Activated T-cell treated with anti-CD3 and anti-CD28 coated beads, Interleukin-2, amount 50 U/mL, for 72 hours (primary cell): ENCODE data around the gene TUBB1. TPM values are rescaled to one million over a fixed set of nuclear protein-coding genes. Genes with fewer than 3 reads are reported as not detected.
A peak's percentile ranks its signal among the peaks of the same experiment; 100 is the strongest.

ENCODE experiments used
- ATAC-seq, 2 donors: fragments of 150-1000 bp; cut with Tn5 transposase; replicated peaks in 1 of 2; 2 replicates each; pipeline ENCODE4 v1.10.0; 2021; ENCODE audit warnings: moderate library complexity in 2 of 2, mild to moderate bottlenecking in 1 of 2
- DNase-seq, 2 donors: peaks; one replicate each; pipeline ENCODE4 v3.0.0; 2021 to 2022; ENCODE audit warnings: mixed read lengths in 1 of 2
- H3K27ac Mint-ChIP-seq: one replicate; pipeline ENCODE4 v1.8.0; 2022; ENCODE audit warnings: mild to moderate bottlenecking, moderate library complexity, mixed read lengths
- H3K27me3 Mint-ChIP-seq: one replicate; pipeline ENCODE4 v1.8.0; 2022; ENCODE audit warnings: low read depth, mixed read lengths
- H3K36me3 Mint-ChIP-seq, 2 donors: one replicate each; pipeline ENCODE4 v1.8.0; 2022; ENCODE audit warnings: mixed read lengths in 2 of 2, mild to moderate bottlenecking in 1 of 2; ENCODE audit not compliant: insufficient read depth in 2 of 2
- H3K4me1 Mint-ChIP-seq: one replicate; pipeline ENCODE4 v1.8.0; 2022; ENCODE audit warnings: low read depth, mixed read lengths
- H3K4me3 Mint-ChIP-seq, 2 donors: one replicate each; pipeline ENCODE4 v1.8.0; 2022; ENCODE audit warnings: mild to moderate bottlenecking in 2 of 2, mixed read lengths in 2 of 2, moderate library complexity in 2 of 2
- H3K9me3 Mint-ChIP-seq, 2 donors: one replicate each; pipeline ENCODE4 v1.8.0; 2022; ENCODE audit warnings: mixed read lengths in 2 of 2
- total RNA-seq, 2 donors: library from RNA; stranded (reverse); gene quantifications; one replicate each; pipeline ENCODE4 v1.2.3, GENCODE V29; 2022

The TUBB1 gene
- not detected for total RNA-seq

DNA sequence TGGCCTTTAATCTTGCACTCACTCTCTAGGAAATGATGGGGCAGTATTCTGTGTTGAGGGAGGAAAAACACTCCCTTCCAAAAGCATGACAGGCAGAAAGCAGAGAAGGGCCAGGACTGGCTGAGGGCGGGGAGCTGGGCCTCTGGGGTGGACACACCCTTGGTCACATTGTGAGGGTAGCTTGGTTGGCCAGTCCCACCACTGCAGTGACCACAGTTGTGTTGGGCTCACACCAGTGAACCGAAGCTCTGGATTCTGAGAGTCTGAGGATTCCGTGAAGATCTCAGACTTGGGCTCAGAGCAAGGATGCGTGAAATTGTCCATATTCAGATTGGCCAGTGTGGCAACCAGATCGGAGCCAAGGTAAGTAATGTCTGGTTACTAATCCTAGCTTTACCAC lies at the start of gene TUBB1:
Gene TUBB1, plus strand, starts transcription at position 213 of the 400 bp plus-strand sequence. Its CDS starts 94 bp downstream, at position 307.
- DNase-seq (no peak), ATAC-seq (no peak)
- H3K9me3 Mint-ChIP-seq, result no peaks in the 10 kb centered on the region
- H3K27ac Mint-ChIP-seq, result no peak within 1 kb of the TSS
- peaks cover 38% of the 10 kb centered on the region for H3K4me1 Mint-ChIP-seq
- peaks cover 0 to 6% of the 10 kb centered on the region in 2 donors for H3K36me3 Mint-ChIP-seq
- no peak within 1 kb of the TSS for H3K4me3 Mint-ChIP-seq
- no peaks in the 10 kb centered on the region for H3K27me3 Mint-ChIP-seq

DNA sequence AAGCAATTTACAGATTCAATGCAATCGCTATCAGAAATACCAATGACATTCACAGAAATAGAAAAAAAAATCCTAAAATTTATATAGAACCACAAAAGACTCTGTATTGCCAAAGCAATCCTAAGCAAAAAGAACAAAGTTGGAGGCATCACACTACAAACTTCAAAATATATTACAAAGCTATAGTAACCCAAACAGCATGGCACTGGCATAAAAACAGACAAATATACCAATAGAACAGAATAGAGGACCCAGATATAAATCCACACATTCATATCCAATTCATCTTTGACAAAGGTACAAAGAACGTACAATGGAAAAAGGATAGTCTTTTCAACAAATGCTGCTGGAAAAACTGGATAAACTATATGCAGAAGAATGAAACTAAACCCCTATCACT lies 49.8 kb upstream of the TUBB1 start:
- DNase-seq (no peak), ATAC-seq (no peak)
- Mint-ChIP-seq H3K27me3 (peaks cover 15% of the 10 kb centered on the region), H3K36me3 (peaks cover 2 to 3% of the 10 kb centered on the region in 2 donors), H3K9me3 (peaks cover 0 to 1% of the 10 kb centered on the region in 2 donors), H3K4me1 (no peaks in the 10 kb centered on the region), H3K27ac (no peak overlapping the region), H3K4me3 (no peak overlapping the region)

- no peak overlapping the region for H3K27ac Mint-ChIP-seq
- peaks cover 15% of the 10 kb centered on the region for H3K27me3 Mint-ChIP-seq
- no peaks in the 10 kb centered on the region for H3K4me1 Mint-ChIP-seq
- H3K4me3 Mint-ChIP-seq, result no peak overlapping the region
- DNase-seq, result no peak
- ATAC-seq, result no peak
- peaks cover 2 to 4% of the 10 kb centered on the region in 2 donors for H3K36me3 Mint-ChIP-seq
- H3K9me3 Mint-ChIP-seq, result peaks cover 0 to 1% of the 10 kb centered on the region in 2 donors
These were observed 49.1 kb upstream of the TUBB1 start for GRCh38 chr20:58970146-58970545.

DNA sequence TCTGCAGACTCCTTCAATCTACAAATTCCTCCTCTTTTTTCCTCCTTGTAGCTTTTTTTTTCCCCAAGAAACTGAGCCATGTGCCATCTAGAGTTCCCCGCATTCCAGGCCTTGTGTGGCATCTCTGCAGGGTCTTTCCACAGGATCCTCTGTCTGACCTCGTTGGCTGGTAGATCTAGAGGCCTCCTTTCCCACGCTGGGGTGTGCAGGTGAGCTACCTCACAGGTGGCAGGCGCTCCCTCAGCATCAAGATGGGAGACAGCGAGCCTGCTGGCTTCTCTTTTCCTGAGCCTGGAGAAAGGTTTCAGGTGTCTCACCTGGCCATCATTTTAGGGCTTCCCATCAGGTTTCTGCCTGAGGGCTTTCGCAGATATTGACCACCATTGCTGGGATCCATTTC lies 47.8 kb upstream of the TUBB1 start:
- H3K9me3 Mint-ChIP-seq, result peaks cover 0 to 1% of the 10 kb centered on the region in 2 donors
- peaks cover 6% of the 10 kb centered on the region for H3K4me1 Mint-ChIP-seq
- peaks cover 10% of the 10 kb centered on the region for H3K27me3 Mint-ChIP-seq
- no peak overlapping the region for H3K4me3 Mint-ChIP-seq
- H3K36me3 Mint-ChIP-seq, result peaks cover 2 to 4% of the 10 kb centered on the region in 2 donors
- no peak for ATAC-seq
- DNase-seq, result no peak
- H3K27ac Mint-ChIP-seq, result no peak overlapping the region

DNA sequence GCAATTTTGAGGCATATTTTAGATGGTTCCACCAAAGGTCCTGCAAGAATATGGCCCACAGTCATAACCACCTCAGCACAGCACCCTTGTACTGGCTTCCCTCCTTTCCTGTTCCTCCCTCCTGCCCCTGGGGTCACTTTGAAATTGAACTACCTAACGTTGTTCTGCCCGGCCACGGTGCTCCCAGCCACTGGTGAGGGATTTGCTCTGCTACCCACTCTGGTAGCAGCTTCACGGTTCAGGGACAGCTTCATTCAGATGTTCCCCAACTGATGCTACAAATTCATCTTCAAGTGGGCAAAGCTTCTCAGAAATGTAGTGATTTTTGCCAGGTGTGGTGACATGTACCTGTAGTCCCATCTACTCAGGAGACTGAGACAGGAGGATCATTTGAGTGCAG lies 46.0 kb upstream of the TUBB1 start:
- Mint-ChIP-seq H3K9me3 (peaks cover 0 to 1% of the 10 kb centered on the region in 2 donors), H3K4me1 (peaks cover 11% of the 10 kb centered on the region), H3K36me3 (peaks cover 4% of the 10 kb centered on the region in 2 donors), H3K27ac (no peak overlapping the region), H3K4me3 (no peak overlapping the region), H3K27me3 (peaks cover 10% of the 10 kb centered on the region)
- DNase-seq, result no peak
- ATAC-seq, result no peak

DNA sequence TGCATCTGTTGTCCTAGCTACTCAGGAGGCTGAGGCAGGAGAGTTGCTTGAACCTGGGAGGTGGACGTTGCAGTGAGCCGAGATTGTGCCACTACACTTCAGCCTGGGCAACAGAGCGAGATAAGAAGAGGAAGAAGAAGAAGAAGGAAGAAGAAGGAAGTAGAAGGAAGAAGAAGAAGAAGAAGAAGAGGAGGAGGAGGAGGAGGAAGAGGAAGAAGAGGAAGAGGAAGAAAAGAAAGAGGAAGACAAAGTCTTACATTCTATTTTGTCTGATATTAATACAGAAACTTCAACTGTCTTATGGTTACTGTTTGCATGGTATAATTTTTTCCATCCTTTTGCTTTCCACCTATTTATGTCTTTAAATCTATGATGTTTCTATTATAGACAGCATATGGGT lies 45.4 kb upstream of the TUBB1 start:
- Mint-ChIP-seq H3K4me3 (no peak overlapping the region), H3K27me3 (peaks cover 10% of the 10 kb centered on the region), H3K27ac (no peak overlapping the region), H3K4me1 (peaks cover 11% of the 10 kb centered on the region), H3K36me3 (peaks cover 4% of the 10 kb centered on the region in 2 donors), H3K9me3 (peaks cover 0 to 1% of the 10 kb centered on the region in 2 donors)
- DNase-seq (no peak), ATAC-seq (no peak)

DNA sequence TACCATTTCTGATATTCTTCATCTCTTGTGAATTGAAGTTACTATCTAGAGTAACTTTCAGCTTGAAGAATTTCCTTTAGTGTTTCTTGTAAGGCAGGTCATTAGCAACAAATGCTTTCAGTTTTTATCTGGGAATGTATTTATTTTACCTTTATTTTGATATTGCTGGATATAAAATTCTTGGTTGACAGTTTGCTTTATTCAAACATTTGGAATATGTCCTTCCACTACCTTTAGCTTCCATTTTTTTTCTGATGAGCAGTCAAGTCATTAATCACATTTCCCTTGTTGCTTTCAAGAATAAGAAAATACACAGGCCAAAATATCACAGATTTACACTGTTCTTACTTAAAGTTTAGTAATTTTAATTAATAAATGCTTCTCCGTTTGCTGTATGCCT lies 43.9 kb upstream of the TUBB1 start:
- ATAC-seq (no peak), DNase-seq (no peak)
- Mint-ChIP-seq H3K27ac (no peak overlapping the region), H3K9me3 (peaks cover 0 to 1% of the 10 kb centered on the region in 2 donors), H3K4me1 (peaks cover 11% of the 10 kb centered on the region), H3K36me3 (peaks cover 1 to 4% of the 10 kb centered on the region in 2 donors), H3K4me3 (no peak overlapping the region), H3K27me3 (no peaks in the 10 kb centered on the region)

- DNase-seq (no peak), ATAC-seq (peak in 1 of 2 donors; percentile 29)
- peaks cover 1 to 4% of the 10 kb centered on the region in 2 donors for H3K36me3 Mint-ChIP-seq
- H3K27me3 Mint-ChIP-seq, result no peaks in the 10 kb centered on the region
- H3K9me3 Mint-ChIP-seq, result peaks cover 0 to 1% of the 10 kb centered on the region in 2 donors
- no peak overlapping the region for H3K4me3 Mint-ChIP-seq
- no peak overlapping the region for H3K27ac Mint-ChIP-seq
- H3K4me1 Mint-ChIP-seq, result peaks cover 11% of the 10 kb centered on the region
These were observed 43.0 kb upstream of the TUBB1 start for GRCh38 chr20:58976061-58976730.

DNA sequence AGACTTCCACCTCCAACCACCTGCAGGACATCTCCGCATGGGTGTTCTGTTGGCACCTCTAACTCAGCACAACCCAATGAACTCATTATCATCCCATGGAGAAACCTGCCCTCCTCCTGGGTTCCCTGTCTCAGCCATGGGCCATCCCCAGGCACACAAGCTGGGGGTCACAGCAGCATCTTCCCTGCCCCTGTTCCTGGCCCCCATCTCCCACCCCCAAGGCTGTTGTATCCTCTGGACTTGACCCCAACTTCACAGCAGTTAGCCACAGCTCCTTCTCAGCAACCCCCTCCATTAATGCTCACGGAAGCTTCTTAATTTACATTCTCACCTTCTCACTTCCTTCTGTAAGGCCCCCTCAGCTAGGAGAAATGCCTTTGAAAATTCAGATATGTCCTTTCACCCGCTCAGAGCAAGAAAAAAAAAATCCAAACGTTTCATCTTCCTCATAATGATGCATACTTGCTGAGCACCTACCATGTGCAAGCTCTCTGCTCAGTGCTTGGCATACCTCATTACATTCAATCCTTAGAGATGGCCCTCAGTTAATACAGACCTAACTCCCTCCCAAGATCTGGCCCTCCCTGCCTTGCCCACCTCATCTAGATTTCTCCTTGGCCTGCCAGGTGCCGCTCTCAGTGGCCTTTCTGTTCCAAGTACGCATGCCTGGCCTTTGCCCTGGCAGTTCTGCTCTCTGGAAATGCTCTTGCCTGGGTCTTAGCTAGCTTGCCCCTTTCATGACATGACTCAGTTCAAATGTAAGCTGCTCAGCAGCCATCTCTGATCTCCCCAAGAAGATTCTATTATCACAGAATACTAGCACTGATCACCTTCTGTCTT lies 40.7 kb upstream of the TUBB1 start:
- peaks cover 26% of the 10 kb centered on the region for H3K4me1 Mint-ChIP-seq
- H3K4me3 Mint-ChIP-seq, result no peak overlapping the region
- no peak overlapping the region for H3K27ac Mint-ChIP-seq
- peaks cover 0 to 1% of the 10 kb centered on the region in 2 donors for H3K9me3 Mint-ChIP-seq
- no peaks in the 10 kb centered on the region for H3K27me3 Mint-ChIP-seq
- DNase-seq (no peak), ATAC-seq (no peak)
- H3K36me3 Mint-ChIP-seq, result peaks cover 1 to 9% of the 10 kb centered on the region in 2 donors

GRCh38 chr20:58980711-58981627 lies 38.3 kb upstream of the TUBB1 start, which contains the start of gene NELFCD:
Gene NELFCD (plus strand): TSS chr20:58981256. CDS start chr20:58981310, 54 bp downstream.
- H3K36me3 Mint-ChIP-seq, result peaks cover 0 to 7% of the 10 kb centered on the region in 2 donors
- ATAC-seq (peak; percentile 86 to 90), DNase-seq (peak; percentile 89 to 94)
- peak within 1 kb of the TSS; percentile 76 to 86 for H3K4me3 Mint-ChIP-seq
- H3K27me3 Mint-ChIP-seq, result no peaks in the 10 kb centered on the region
- H3K9me3 Mint-ChIP-seq, result no peaks in the 10 kb centered on the region
- peak within 1 kb of the TSS; percentile 79 for H3K27ac Mint-ChIP-seq
- H3K4me1 Mint-ChIP-seq, result peaks cover 48% of the 10 kb centered on the region

GRCh38 chr20:58981628-58982364 lies 37.4 kb upstream of the TUBB1 start:
- ATAC-seq, result no peak
- Mint-ChIP-seq H3K9me3 (no peaks in the 10 kb centered on the region), H3K4me1 (peaks cover 46% of the 10 kb centered on the region), H3K36me3 (peaks cover 3 to 5% of the 10 kb centered on the region in 2 donors), H3K27ac (peak overlapping the region; percentile 79), H3K27me3 (no peaks in the 10 kb centered on the region), H3K4me3 (peak overlapping the region; percentile 74 to 86)
- no peak for DNase-seq
